Endothelial cell (in vitro differentiated cells): ENCODE data around the gene ARID3C. TPM values are rescaled to one million over a fixed set of nuclear protein-coding genes. Genes with fewer than 3 reads are reported as not detected.

ENCODE experiments used
- DNase-seq: peaks from one replicate; pipeline ENCODE4 v3.0.0; 2021; ENCODE audit warnings: low spot score
- H3K27ac Mint-ChIP-seq: one replicate; pipeline ENCODE4 v1.8.0; 2021; ENCODE audit warnings: mixed read lengths, inconsistent platforms; ENCODE audit not compliant: unreplicated experiment
- H3K27me3 Mint-ChIP-seq: one replicate; pipeline ENCODE4 v1.8.0; 2021; ENCODE audit warnings: mild to moderate bottlenecking, moderate library complexity, mixed read lengths, inconsistent platforms; ENCODE audit not compliant: unreplicated experiment
- H3K36me3 Mint-ChIP-seq: one replicate; pipeline ENCODE4 v1.8.0; 2021; ENCODE audit warnings: mild to moderate bottlenecking, low read depth, mixed read lengths, inconsistent platforms; ENCODE audit not compliant: unreplicated experiment
- H3K4me1 Mint-ChIP-seq: one replicate; pipeline ENCODE4 v1.8.0; 2021; ENCODE audit warnings: mild to moderate bottlenecking, mixed read lengths, inconsistent platforms; ENCODE audit not compliant: unreplicated experiment
- H3K4me3 Mint-ChIP-seq: one replicate; pipeline ENCODE4 v1.8.0; 2021; ENCODE audit warnings: mild to moderate bottlenecking, mixed read lengths, inconsistent platforms; ENCODE audit not compliant: unreplicated experiment
- H3K9me3 Mint-ChIP-seq: one replicate; pipeline ENCODE4 v1.8.0; 2021; ENCODE audit warnings: mixed read lengths, inconsistent platforms; ENCODE audit not compliant: unreplicated experiment
- total RNA-seq: library from RNA; stranded (reverse); fragmentation: NEBNext Ultra II Directional; extraction: Animal tissue kit (Norgen Biotek cat#: 25700); gene quantifications from one replicate; pipeline ENCODE4 v1.2.1, GENCODE V29; 2021; ENCODE audit not compliant: unreplicated experiment
- TF ChIP-seq, protein P1 (sequence below): fragments of 200-600 bp; sonication (generic); IDR thresholded peaks from one replicate; pipeline ENCODE4 v1.5.0; 2021; ENCODE audit warnings: antibody characterized with exemption; ENCODE audit not compliant: unreplicated experiment

The ARID3C gene
- total RNA-seq, 1 donor from 2014 or later, result not detected

GRCh38 chr9:34582787-34583186 lies 46.1 kb downstream of the ARID3C start:
- H3K36me3 Mint-ChIP-seq, result no peaks in the 10 kb centered on the region
- peaks cover 30% of the 10 kb centered on the region for H3K27me3 Mint-ChIP-seq
- H3K27ac Mint-ChIP-seq, result no peak overlapping the region
- DNase-seq, result no peak
- peaks cover 24% of the 10 kb centered on the region for H3K4me1 Mint-ChIP-seq
- TF ChIP-seq, protein P1, sequence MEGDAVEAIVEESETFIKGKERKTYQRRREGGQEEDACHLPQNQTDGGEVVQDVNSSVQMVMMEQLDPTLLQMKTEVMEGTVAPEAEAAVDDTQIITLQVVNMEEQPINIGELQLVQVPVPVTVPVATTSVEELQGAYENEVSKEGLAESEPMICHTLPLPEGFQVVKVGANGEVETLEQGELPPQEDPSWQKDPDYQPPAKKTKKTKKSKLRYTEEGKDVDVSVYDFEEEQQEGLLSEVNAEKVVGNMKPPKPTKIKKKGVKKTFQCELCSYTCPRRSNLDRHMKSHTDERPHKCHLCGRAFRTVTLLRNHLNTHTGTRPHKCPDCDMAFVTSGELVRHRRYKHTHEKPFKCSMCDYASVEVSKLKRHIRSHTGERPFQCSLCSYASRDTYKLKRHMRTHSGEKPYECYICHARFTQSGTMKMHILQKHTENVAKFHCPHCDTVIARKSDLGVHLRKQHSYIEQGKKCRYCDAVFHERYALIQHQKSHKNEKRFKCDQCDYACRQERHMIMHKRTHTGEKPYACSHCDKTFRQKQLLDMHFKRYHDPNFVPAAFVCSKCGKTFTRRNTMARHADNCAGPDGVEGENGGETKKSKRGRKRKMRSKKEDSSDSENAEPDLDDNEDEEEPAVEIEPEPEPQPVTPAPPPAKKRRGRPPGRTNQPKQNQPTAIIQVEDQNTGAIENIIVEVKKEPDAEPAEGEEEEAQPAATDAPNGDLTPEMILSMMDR, result no peak
- H3K4me3 Mint-ChIP-seq, result no peak overlapping the region
- no peaks in the 10 kb centered on the region for H3K9me3 Mint-ChIP-seq

DNA sequence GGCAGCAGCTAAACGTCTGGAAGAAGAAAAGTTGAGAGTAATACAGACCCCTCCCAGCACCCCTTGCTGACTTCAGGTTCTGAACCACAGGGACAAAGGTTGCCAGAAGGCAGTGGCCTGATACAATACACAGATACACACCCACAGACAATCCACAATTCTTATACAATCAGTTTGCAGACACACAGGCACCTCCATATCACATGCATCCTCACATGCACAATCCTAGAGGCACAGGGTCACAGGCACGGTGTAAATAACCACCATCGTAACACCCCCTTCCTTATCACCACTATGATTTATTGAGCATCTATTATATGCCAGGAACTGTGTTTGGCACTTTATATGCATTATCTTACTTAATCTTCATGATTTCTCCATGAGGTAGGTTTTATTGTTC lies 47.5 kb downstream of the ARID3C start:
- Mint-ChIP-seq H3K9me3 (no peaks in the 10 kb centered on the region), H3K27me3 (peaks cover 22% of the 10 kb centered on the region), H3K4me3 (no peak overlapping the region), H3K4me1 (peaks cover 32% of the 10 kb centered on the region), H3K27ac (no peak overlapping the region), H3K36me3 (no peaks in the 10 kb centered on the region)
- DNase-seq, result no peak
- TF ChIP-seq, protein P1, result no peak

DNA sequence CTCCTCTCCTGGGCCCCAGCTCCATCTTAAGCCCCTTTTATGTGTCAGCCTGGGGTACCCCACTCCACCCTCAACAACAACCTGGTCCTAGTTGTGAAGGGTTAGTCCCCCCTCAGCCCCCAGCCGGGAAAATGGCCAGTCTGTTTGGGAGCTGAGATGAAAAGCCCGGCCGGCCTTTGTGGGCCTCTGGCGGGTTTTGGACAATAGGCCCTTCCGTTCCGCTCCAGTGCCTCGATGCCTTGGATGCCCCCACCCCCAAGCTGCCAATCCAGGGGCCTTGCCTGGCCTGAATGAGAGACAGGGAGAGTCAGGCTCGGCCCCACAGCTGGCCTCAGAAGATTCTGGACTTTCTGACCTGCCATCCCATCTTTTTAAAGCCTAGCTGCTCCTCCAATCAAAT lies 48.5 kb downstream of the ARID3C start:
- Mint-ChIP-seq H3K27ac (no peak overlapping the region), H3K27me3 (peaks cover 25% of the 10 kb centered on the region), H3K4me1 (peaks cover 38% of the 10 kb centered on the region), H3K36me3 (no peaks in the 10 kb centered on the region), H3K9me3 (no peaks in the 10 kb centered on the region), H3K4me3 (peak overlapping the region; percentile 7)
- no peak for DNase-seq
- TF ChIP-seq, protein P1, result no peak

- H3K36me3 Mint-ChIP-seq, result no peaks in the 10 kb centered on the region
- H3K4me3 Mint-ChIP-seq, result peak overlapping the region; percentile 7
- peaks cover 25% of the 10 kb centered on the region for H3K27me3 Mint-ChIP-seq
- TF ChIP-seq, protein P1, result no peak
- no peaks in the 10 kb centered on the region for H3K9me3 Mint-ChIP-seq
- H3K4me1 Mint-ChIP-seq, result peaks cover 43% of the 10 kb centered on the region
- no peak for DNase-seq
- no peak overlapping the region for H3K27ac Mint-ChIP-seq
These were observed 49.1 kb downstream of the ARID3C start for GRCh38 chr9:34579808-34580163.

DNA sequence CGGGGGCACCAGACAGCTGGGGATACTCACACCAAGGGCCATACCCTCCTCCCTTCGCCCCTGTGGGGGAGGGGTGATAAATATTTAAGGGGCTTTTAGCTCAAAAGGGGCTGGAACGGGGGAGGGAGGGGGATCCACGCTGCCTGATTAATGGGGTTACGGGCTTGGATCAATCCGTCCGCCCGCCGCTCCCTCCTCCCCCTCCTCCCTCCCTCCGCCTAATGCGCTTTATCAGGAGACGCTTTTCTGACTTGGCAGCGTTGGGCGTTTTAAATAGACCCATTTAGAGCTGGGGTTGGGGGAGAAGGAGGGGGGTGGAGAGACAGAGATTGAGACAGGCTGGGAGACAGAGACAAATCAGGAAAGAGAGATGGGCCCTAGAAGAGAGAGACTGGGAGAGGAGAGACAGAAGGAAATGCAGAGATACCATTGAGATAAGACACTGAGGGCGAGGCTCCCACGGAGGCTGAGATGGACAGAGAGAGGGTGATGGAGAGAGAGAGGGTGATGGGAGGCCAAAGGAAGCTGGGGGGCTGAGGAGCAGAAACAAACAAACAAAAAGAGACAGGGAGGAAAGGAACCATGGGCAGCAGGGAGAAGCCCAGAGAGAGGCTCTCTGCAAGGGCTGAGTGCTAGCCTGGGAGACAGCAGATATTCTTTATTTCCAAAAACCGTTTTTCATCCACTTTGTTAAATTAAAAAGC lies 49.6 kb downstream of the ARID3C start:
- H3K36me3 Mint-ChIP-seq, result no peaks in the 10 kb centered on the region
- H3K27me3 Mint-ChIP-seq, result peaks cover 25% of the 10 kb centered on the region
- DNase-seq, result no peak
- peak overlapping the region; percentile 27 for H3K4me3 Mint-ChIP-seq
- no peaks in the 10 kb centered on the region for H3K9me3 Mint-ChIP-seq
- H3K4me1 Mint-ChIP-seq, result peaks cover 46% of the 10 kb centered on the region
- TF ChIP-seq, protein P1, result no peak
- H3K27ac Mint-ChIP-seq, result no peak overlapping the region
